ENCODE measurements around the gene BRD1. TPM values are rescaled to one million over a fixed set of nuclear protein-coding genes. Genes with fewer than 3 reads are reported as not detected.
A peak's percentile ranks its signal among the peaks of the same experiment; 100 is the strongest.
"Not testable (repeated sequence)": the region's sequence is repeated elsewhere in the genome, so short reads cannot be mapped to it uniquely, and the experiment has no call there.

Gene BRD1
- total RNA-seq, 1 experiment from 2014 or later: 15.4 TPM

GRCh38 chr22:49853981-49854831 lies 26.5 kb upstream of the BRD1 start:
- peak; percentile 29 for DNase-seq (ENCODE audit: low read depth)

GRCh38 chr22:49852898-49853894 lies 25.5 kb upstream of the BRD1 start, which contains the start of gene ZBED4:
ZBED4 (plus strand) TSS chr22:49853844; CDS start chr22:49883663, 29,819 bp downstream.
- DNase-seq (ENCODE audit: low read depth): peak; percentile 98

- not testable (repeated sequence) for DNase-seq (ENCODE audit: low read depth)
Measured at GRCh38 chr22:49852568-49852897, 24.9 kb upstream of the BRD1 start.

- no peak for DNase-seq (ENCODE audit: low read depth)
Measured at GRCh38 chr22:49850959-49851802, 23.5 kb upstream of the BRD1 start.

DNA sequence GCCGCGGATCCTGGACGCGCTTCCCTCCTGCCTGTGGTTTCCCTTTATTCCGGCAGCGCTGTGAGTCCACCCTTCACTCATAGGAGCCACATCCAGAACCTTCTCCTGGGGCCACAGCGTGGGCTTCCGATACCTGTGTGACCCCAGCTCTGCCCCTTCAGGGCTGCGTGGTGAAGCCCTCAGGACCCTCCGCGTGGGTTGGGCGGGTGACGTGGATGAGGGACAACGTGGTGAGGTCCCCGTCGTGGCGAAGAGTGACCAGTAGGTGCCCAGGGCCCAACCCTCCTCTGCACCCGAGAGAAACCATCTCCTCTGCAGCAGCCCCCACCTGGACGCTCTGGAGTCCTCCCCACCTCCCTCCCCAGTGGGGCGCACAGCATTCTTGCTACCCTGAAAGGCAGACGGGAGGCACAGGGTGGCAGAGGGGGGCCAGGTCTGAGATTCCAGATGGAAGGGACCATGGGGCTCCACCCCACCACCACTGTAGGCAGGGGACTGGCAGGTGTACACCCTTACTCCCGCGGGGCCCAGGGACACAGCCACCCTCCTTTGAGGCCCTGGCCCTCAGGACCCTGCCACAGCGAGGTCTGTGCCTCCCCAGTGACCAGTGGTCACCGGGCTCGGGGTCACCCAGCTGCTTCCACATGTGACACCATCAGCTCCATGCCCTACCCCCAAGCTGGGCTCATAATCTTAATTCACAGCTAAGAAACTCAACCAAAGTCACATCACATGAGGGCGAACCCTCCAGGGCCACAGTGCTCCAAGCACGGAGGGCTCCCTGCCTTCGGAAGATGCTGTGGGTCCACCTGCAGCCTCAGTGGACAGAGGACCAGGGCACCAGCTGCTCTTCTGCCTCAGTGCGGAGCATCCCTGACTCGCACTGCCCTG lies 22.6 kb upstream of the BRD1 start:
- no peak for DNase-seq (ENCODE audit: low read depth)

GRCh38 chr22:49849161-49850020 lies 21.7 kb upstream of the BRD1 start:
- DNase-seq (ENCODE audit: low read depth): no peak

DNA sequence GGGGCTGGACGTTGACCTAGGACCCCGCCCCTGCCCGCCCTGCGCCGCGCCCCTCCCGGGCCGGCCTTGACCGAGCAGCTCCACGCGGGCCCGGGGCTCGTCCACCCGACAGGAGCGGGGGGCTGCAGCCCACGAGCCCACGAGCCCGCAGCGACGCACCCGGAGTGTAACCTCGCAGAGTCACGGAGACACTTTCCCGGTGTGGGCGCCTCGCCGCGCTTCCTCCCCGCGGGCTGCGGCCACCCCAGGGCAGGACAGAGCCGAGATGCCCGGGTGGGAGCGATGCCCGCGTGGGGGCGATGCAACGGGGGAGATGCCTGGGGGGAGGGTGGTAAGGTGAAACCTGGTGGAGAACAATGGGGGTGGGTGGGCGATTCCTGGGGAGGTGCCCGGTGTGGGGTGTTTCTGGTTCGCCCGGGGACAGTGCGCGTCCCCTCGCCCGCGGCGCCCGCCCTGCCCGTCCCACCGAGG lies 21.1 kb upstream of the BRD1 start:
- DNase-seq (ENCODE audit: low read depth): no peak

DNA sequence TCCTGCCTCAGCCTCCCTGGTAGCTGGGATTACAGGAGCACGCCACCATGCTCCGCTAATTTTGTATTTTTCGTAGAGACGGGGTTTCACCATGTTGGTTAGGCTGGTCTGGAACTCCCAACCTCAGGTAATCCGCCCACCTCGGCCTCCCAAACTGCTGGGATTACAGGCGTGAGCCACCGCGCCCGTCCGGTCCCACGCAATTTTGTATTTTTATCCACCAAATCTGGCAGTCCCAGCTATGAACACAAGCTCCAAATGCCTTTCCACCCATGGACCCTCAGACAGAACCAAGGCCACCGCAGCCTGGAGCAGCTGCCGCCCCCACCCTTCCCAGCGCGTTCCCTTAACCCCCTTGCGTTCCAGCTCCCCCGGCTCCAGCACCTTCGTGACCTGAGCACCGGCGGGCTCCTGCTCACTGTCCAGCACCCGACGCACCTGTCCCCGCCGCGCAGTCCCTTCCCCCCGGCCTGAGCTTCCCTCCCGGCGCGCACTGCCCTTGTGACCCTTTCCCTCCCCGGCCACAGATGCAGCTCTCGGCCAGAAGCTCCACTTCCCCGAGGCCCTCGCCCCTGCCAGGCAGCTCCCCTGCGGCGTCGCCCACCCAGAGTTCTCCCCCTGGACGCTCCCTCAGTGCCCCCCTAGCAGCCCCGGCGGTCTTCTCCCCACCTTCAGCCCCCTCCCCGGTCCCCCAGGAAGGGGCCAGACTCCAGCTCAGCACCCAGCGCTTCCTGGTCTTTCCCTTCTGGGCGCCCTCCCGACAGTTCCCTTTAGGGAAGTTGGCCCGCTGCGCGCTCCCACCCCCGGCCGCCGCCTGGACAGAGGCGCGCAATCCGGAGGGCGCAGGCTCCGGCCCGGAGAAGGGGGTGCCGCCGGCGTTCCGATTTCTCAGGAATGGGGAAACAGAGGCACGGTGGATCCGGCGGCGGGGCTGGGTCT lies 20.3 kb upstream of the BRD1 start:
- no peak for DNase-seq (ENCODE audit: low read depth)

DNA sequence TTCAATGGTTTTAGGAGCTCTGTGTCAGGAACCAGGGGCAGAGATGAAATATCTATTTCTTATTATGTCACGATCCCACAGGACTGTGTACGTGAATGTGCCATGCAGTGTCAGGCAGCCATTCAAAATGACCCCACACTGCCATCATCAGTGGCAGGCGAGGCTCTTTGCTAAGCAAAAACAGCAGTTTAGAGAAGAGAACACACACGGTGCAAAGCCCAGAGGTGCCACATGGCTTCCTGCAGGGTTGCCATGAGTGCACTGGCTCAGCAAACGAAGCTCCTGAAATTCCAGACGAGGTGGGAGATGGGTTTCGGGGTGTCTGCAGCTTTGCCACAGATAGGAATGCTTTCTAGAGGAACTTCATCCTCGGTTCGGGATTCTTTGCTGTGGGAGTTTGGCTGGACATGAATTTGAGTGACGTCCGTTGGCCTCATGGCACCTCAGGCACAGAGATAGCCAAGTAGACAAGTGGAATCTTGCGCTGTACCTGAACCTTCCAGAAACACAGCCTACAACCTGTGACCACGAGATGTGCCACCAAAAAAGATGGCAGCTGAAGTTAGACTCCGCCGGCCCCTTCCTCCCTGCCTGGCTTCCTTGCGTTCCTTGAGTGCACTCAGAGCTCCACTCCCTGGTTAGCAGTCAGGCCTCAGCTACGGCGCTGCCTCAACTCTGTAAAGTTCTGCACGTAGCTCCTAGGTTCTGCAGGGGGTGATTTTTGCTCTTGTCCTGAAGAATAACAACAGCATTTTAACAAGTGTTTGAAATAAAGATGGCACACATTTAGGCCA lies 18.2 kb upstream of the BRD1 start:
- no peak for DNase-seq (ENCODE audit: low read depth)

DNA sequence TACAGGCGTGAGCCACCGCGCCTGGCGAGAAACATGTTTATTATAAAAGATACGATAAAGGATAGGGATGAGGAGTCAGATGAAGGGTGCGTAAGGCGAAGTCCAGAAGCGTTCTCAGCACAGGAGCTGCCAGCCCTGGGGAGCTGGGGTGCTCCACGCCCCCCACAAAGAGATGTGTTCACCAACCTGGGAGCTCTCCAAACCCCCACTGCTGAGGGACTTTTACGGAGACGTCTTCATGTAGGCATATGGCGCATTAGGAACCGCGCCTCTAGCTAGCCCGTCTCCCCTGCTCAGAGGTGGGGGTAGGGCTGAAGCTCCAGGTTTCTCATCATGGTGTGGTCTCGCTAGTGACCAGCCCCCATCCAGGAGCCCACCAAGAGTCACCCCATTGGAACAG lies 17.6 kb upstream of the BRD1 start:
- no peak for DNase-seq (ENCODE audit: low read depth)

DNA sequence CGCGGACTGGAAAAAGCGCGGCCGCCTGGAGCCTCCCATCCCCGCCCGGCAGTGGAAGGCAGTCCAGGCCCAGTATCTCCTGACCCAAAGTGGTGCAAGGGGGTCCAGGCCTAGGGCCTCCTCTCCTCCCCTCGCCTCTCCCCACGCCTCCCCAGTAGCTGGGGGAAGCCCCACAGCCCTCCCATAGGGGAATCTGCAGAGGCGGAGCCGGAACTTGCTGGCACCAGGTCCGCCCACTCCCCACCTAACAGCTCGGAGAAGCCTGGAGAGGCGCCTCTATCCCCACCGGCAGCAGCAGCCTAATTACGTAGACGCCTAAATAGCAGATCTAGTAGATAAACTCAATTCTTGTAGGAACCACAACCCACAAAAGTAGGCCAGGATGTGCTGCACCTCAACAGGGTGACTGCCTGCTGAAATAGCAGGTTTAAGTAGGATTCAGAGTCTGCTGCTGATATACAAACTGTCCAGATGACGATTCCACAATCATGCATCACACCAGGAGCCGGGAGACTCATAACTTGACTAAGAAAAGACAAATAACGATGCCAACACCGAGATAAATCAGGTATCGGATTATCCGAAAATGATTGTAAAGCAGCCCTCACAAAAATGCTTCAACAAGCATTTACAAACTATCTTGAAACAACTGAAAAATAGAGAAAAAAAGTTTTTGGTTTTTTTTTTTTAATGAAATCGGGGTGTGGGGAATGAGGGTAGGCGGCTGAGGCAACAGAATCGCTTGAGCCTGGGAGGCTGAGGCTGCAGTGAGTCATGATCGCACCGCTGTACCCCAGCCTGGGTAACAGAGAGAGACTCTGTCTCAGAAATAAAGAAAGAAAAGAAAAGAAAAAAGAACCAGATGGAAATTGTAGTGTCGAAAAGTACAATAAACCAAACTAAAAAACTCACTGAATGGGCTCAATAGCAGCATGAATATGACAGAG lies 11.4 kb upstream of the BRD1 start:
- peak; percentile 51 for DNase-seq (ENCODE audit: low read depth)

GRCh38 chr22:49833340-49834007 lies 5.8 kb upstream of the BRD1 start:
- no peak for DNase-seq (ENCODE audit: low read depth)

DNA sequence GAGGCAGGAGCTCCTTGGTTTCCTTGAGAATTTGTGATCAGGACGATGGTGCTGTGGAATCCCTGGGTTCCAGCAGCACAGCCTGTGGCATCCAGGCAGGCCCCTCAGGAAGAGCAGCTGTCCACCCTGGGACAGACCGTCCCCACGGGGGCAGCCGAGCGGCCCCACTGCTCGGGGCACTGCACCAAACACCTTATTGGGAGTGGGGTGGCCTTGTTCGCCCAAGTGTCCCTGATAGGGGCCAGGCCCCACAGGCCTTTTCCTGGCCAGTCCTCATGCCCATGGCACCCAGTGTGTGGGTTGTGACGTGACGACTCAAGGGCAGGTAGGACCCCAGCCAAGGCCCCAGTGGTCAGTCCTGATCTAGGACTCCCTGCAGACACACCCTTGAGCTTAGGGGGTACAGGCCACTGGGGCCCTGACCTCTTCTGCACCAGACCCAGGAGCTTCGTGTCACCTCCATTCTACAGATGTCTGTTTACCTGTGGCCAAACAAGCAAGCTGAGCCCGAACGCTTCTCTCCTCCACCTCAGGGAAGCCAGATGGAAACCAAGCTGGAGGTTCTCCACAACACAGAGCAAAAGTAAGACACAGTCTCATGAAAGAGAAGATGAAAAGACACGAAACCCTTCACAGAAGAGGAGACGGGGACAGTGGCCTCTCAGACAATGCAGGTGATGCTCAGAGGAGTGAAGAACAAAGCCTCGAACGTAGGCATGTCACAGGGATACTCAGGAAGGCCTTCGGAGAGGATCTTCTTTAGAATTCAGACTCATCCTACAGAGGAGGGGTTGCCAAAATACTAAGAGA lies 1.6 kb upstream of the BRD1 start:
- DNase-seq (ENCODE audit: low read depth): no peak

DNA sequence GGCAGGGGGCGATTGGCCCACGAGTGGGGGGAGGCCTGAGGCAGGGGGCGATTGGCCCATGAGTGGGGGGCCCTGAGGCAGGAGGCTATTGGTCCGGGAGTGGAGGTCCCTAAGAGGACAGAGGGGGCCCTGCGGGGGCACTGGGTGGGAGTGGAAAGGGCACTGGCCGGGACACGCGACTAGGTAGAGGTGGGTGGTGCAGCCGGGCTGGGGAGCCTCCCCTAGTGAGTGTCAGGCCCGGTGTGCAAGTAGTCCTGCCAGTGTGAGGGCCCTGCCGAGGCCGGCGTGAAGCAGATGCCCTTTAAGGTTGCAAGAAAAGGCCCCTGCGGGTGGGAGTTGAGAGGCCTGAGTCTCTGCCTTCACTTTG lies 909 bp upstream of the BRD1 start:
- no peak for DNase-seq (ENCODE audit: low read depth)

GRCh38 chr22:49827271-49827852 lies 311 bp downstream of the BRD1 start:
- peak; percentile 27 for DNase-seq (ENCODE audit: low read depth)

Data from Daoy (cell line).